HepG2 (cell line): ENCODE data around the gene COL9A3. TPM values are rescaled to one million over a fixed set of nuclear protein-coding genes. Genes with fewer than 3 reads are reported as not detected.

ENCODE experiments used
- CHCHD3 ChIP-seq: sonication (generic); formaldehyde crosslinking; IDR thresholded peaks from 2 replicates; pipeline ENCODE4 v1.8.0; 2022; ENCODE audit warnings: mild to moderate bottlenecking, missing genetic modification reagents, moderate library complexity
- HDAC1 ChIP-seq: sonication (generic); formaldehyde crosslinking; IDR thresholded peaks from 2 replicates; pipeline ENCODE4 v1.5.1; 2020; ENCODE audit warnings: mild to moderate bottlenecking, missing genetic modification reagents
- HHEX ChIP-seq: IDR thresholded peaks from 2 replicates; pipeline ENCODE4 v1.6.1; 2016; ENCODE audit warnings: control low read depth
- HMGA1 ChIP-seq: sonication (generic); formaldehyde crosslinking; conservative IDR thresholded peaks from 2 replicates; pipeline ENCODE4 v1.4.0; 2020; ENCODE audit warnings: missing genetic modification reagents
- HNF1B ChIP-seq: sonication (generic); formaldehyde crosslinking; IDR thresholded peaks from 2 replicates; pipeline ENCODE4 v1.5.1; 2020; ENCODE audit warnings: mild to moderate bottlenecking, moderate library complexity, missing genetic modification reagents
- HOMEZ ChIP-seq: IDR thresholded peaks from 2 replicates; pipeline ENCODE4 v1.6.1; 2016; ENCODE audit warnings: low read depth
- KDM5A ChIP-seq: fragments of 200-600 bp; sonication (generic); IDR thresholded peaks from 2 replicates; pipeline ENCODE4 v1.7.0; 2018; ENCODE audit warnings: antibody characterized with exemption, mild to moderate bottlenecking, low read length, borderline replicate concordance
- MAFK ChIP-seq, 2 experiments: IDR thresholded peaks in 1 of 2; conservative IDR thresholded peaks in 1 of 2; 2 replicates each; pipeline ENCODE4 v1.6.1; 2011; ENCODE audit warnings: improper control_type of control experiment in 2 of 2, low read length in 2 of 2
- NFATC3 ChIP-seq: sonication (generic); formaldehyde crosslinking; IDR thresholded peaks from 2 replicates; pipeline ENCODE4 v1.5.1; 2020; ENCODE audit warnings: mild to moderate bottlenecking, missing genetic modification reagents
- PBX3 ChIP-seq: sonication (generic); formaldehyde crosslinking; IDR thresholded peaks from 2 replicates; pipeline ENCODE4 v1.8.1; 2023; ENCODE audit warnings: missing genetic modification reagents, inconsistent platforms, borderline replicate concordance
- PLSCR1 ChIP-seq: sonication (generic); formaldehyde crosslinking; IDR thresholded peaks from 2 replicates; pipeline ENCODE4 v1.5.0; 2020; ENCODE audit warnings: missing genetic modification reagents, mild to moderate bottlenecking, borderline replicate concordance
- RAD51 ChIP-seq: fragments of 450-650 bp; IDR thresholded peaks from 2 replicates; pipeline ENCODE4 v1.6.1; 2016; ENCODE audit warnings: borderline replicate concordance
- REL ChIP-seq: sonication (generic); formaldehyde crosslinking; conservative IDR thresholded peaks from 2 replicates; pipeline ENCODE4 v1.8.0; 2022; ENCODE audit warnings: mild to moderate bottlenecking, missing genetic modification reagents, moderate library complexity
- RFX1 ChIP-seq: fragments of 450-650 bp; IDR thresholded peaks from 2 replicates; pipeline ENCODE4 v1.6.1; 2017
- SAP130 ChIP-seq: IDR thresholded peaks from 2 replicates; pipeline ENCODE4 v1.6.1; 2016; ENCODE audit warnings: low read depth
- SP4 ChIP-seq: sonication (generic); formaldehyde crosslinking; IDR thresholded peaks from 2 replicates; pipeline ENCODE4 v1.8.1; 2023; ENCODE audit warnings: mild to moderate bottlenecking, missing genetic modification reagents
- SP5 ChIP-seq: IDR thresholded peaks from 2 replicates; pipeline ENCODE4 v1.6.1; 2016; ENCODE audit warnings: low read depth, borderline replicate concordance
- TBP ChIP-seq: sonication (generic); formaldehyde crosslinking; IDR thresholded peaks from 2 replicates; pipeline ENCODE4 v1.5.0; 2020; ENCODE audit warnings: missing genetic modification reagents
- ZBTB44 ChIP-seq: sonication (generic); formaldehyde crosslinking; IDR thresholded peaks from 2 replicates; pipeline ENCODE4 v1.4.0; 2020; ENCODE audit warnings: missing genetic modification reagents
- ZFP62 ChIP-seq: sonication (generic); formaldehyde crosslinking; IDR thresholded peaks from 2 replicates; pipeline ENCODE4 v1.4.0; 2020; ENCODE audit warnings: missing genetic modification reagents
- ZNF260 ChIP-seq: sonication (generic); formaldehyde crosslinking; IDR thresholded peaks from 2 replicates; pipeline ENCODE4 v1.4.0; 2020; ENCODE audit warnings: missing genetic modification reagents, low read depth, mild to moderate bottlenecking, borderline replicate concordance
- ZNF589 ChIP-seq: sonication (generic); formaldehyde crosslinking; conservative IDR thresholded peaks from 2 replicates; pipeline ENCODE4 v1.8.0; 2022; ENCODE audit warnings: mild to moderate bottlenecking, moderate library complexity, missing genetic modification reagents
- ZNF678 ChIP-seq: sonication (generic); formaldehyde crosslinking; IDR thresholded peaks from 2 replicates; pipeline ENCODE4 v1.4.0; 2020; ENCODE audit warnings: mild to moderate bottlenecking, missing genetic modification reagents
- ZNF703 ChIP-seq: sonication (generic); formaldehyde crosslinking; IDR thresholded peaks from 2 replicates; pipeline ENCODE4 v1.5.1; 2020; ENCODE audit warnings: missing genetic modification reagents, mild to moderate bottlenecking, moderate library complexity, borderline replicate concordance
- ZNF709 ChIP-seq: sonication (generic); formaldehyde crosslinking; IDR thresholded peaks from 2 replicates; pipeline ENCODE4 v1.5.0; 2020; ENCODE audit warnings: mild to moderate bottlenecking, missing genetic modification reagents
- polyA plus RNA-seq, 8 experiments: library from polyadenylated mRNA; depleted of rRNA in 3 of 8; stranded (reverse) in 7 of 8; unstranded in 1 of 8; fragments of >200 nt; fragmentation: Illumina TruSeq in 4 of 8; extraction: Trizol in 4 of 8; gene quantifications; 2 replicates each; pipeline versions ENCODE4 v1.2.1 to v1.2.3, GENCODE V29; 2011 to 2016; ENCODE audit warnings: low read depth in 4 of 8, missing spikeins in 1 of 8, mixed read lengths in 1 of 8; ENCODE audit not compliant: insufficient read depth in 1 of 8
- total RNA-seq, 5 experiments: library from RNA; depleted of rRNA; stranded (reverse); fragments of >200 nt; fragmentation: Illumina TruSeq; extraction: Trizol; gene quantifications; 2 replicates each; pipeline ENCODE4 v1.2.3, GENCODE V29; 2016; ENCODE audit warnings: low read depth in 1 of 5

Gene COL9A3
- total and polyA plus RNA-seq, 2 of the 13 experiments (the other 11 are each of a cell fraction or from before 2014, with no cell fraction given) = 155 to 204 TPM

- TF ChIP-seq HNF1B (CRISPR knock-in tag) (peak; percentile 84), TBP (peak; percentile 61; the same call in 1 of the 2 replicates), ZNF260 (no peak), MAFK (conservative IDR thresholded peaks at IDR 0.05 in 1 of 2, IDR thresholded peaks at IDR 0.05 in 1 of 2; ENCODE audit: low read length in 2 of 2) (no peak), HOMEZ (CRISPR knock-in tag) (no peak; the same call in 1 of the 2 replicates), ZNF709 (CRISPR knock-in tag) (peak; percentile 86; the same call in 1 of the 2 replicates), SP5 (CRISPR knock-in tag) (no peak; the same call in 1 of the 2 replicates), REL (CRISPR knock-in tag) (peak; percentile 77; the same call in 1 of the 2 replicates), ZBTB44 (CRISPR knock-in tag) (peak; percentile 70; the same call in 1 of the 2 replicates), CHCHD3 (CRISPR knock-in tag) (no peak), KDM5A (no peak), PLSCR1 (CRISPR knock-in tag) (no peak), NFATC3 (CRISPR knock-in tag) (peak; percentile 96; the same call in 1 of the 2 replicates), HHEX (CRISPR knock-in tag) (0 out of 2 replicates have a peak, but pooled peaks have one; percentile 22), HDAC1 (CRISPR knock-in tag) (peak; percentile 91), ZNF703 (CRISPR knock-in tag) (no peak), HMGA1 (CRISPR knock-in tag) (no peak), RAD51 (no peak), ZNF589 (CRISPR knock-in tag) (0 out of 2 replicates have a peak, but pooled peaks have one; percentile 60), PBX3 (peak; percentile 73; the same call in 1 of the 2 replicates), RFX1 (no peak), SP4 (CRISPR knock-in tag) (peak; percentile 99), SAP130 (CRISPR knock-in tag) (peak; percentile 94), ZFP62 (no peak), ZNF678 (CRISPR knock-in tag) (peak; percentile 94)
These were observed 45.0 kb downstream of the COL9A3 start, which contains the start of gene TCFL5 (continued) for GRCh38 chr20:62861726-62862336.
